ENCODE data around the gene TOGARAM2.

- TF ChIP-seq CTCF (IDR thresholded peaks at IDR 0.05; ENCODE audit: low read depth, low read length): no peak
- TF ChIP-seq EZH2phosphoT487 (IDR thresholded peaks at IDR 0.05; ENCODE audit: low read depth): no peak
Observed at GRCh38 chr2:28991460-28991859, 10.4 kb downstream of the TOGARAM2 start.

Data from OCI-LY3 (cell line).